ENCODE results near the gene TEX261.

Gene TEX261

DNA sequence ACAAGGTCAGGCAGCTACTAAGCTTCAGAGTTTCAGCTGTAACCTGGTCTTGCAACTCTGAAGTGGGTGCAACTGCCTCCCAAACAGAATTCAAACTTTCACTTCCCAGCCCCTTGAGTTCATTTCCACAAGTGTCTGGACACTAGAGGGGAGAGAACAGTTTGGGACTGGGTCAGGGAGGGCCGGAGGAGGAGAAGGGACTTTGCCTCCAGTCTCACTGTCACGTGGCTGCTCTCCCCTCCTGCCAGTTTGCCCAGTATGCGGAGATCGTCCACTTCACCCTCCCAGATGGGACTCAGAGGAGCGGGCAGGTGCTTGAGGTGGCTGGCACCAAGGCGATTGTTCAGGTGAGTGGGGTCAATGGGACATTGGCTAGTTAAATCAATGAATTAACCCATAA is 36.9 kb downstream of the TEX261 start:
- DNase-seq, result no peak

DNA sequence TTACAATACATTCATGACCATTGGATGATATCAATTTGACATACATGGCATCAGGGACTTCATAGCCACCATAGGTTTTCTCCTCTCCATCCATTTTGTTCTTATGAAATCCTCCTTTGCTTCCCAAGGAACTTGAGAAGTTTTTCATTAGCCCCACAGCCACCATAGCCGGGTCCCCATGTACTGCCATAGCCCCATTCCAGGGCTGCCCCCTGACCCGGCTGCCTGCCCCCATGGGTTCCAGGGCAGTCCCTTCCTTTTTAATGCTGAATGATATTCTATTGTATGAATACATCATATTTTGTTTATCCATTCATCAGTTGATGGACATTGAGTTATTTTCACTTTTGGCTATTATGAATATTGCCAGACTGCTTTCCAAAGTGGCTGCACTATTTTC is 38.5 kb downstream of the TEX261 start:
- DNase-seq, result no peak

DNA sequence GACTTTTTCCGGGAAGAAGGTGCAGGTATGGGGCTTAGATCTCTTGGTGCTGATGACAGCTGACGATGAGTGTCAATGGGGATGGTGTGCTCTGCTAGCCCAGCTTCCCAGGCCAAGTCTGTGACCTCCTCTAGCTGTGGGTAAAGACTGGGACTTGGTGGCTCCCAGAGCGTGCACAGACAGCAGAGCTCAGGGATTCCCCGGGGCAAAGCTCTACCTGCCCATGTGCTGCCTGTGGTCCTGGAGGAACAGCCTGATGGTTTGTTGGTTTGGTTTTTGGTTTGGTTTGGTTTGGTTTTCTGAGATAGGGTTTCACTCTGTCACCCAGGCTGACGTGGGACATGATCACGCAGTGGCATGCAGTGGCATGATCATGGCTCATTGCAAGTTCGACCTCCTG is 39.8 kb downstream of the TEX261 start:
- no peak for DNase-seq

DNA sequence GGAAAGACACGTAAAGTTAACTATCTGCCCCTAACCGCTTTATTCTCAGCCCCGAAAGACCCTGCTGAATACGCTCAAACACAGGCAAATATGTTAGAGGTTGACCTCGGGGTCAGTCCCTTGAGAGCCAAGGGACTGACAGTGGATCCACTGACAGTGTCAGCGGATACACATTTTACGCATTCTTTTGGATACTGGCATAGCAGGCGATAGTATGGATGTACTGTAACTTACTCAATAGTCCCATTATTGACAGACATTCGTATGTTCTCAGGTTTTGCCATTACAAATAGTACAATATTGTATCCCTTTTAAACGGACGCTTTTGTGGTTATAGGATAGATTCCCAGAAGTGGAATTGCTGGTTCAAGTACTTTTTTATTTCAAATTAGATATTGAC is 45.6 kb downstream of the TEX261 start:
- no peak for DNase-seq

DNA sequence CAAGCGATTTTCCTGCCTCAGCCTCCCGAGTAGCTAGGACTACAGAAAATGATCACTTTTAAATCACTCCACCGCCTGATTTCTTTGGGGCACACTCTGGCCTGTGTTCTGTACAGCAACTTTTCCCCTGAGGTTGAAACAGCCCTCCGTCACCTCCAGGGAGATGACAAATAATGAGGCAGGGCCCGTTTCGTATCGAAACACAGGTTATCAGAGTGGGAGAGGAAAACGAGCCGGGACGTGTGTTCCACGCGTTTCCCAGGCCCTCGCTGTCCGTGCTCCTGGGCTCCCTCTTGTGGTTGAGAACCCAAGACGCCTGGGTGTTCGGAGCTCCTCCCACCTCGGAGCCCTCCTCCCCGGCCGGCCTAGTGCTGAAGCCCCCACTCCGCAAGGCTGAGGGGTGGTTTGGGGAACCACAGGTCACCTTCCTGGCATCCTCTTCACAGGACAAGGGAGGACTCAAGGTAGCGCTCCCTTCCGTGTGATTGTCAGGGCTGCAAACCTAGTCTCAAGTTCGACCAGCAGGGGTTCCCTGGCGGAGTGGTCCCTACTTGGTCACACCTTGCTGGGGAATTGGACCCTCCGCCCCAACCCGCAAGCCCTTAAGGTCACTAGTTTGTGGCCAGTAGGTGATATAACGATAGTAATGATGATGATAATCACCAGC is 46.2 kb downstream of the TEX261 start:
- DNase-seq, result peak; percentile 71

DNA sequence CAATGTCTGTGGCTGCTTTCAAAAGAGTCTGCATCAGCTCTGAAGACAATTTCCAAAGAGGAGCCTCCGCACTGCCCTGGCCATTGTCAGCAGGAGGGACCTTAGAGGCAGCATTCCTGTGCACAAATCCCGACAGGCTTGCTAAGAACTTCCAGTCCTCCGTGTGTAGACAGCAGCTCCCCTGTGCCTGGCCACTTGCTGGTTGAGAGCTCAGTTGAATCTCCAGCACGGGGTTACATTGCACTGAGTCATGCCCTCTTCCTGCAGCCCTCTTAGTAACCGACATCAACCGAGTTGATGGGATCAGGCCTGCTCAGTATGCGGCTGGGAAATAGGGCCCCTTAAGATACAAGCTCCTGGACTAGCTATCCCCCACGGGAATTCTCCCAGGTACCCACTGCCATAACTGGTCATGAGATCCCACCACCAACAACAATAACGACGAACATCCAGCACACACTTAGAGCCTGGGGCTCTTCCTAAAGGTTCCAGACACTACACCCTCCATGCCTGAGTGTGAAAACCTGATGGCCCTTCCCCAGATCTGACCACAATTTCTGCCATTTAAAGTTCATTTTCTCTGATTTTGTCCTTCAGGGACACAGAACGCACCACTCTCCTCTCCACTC is 47.0 kb downstream of the TEX261 start:
- peak; percentile 42 for DNase-seq

DNA sequence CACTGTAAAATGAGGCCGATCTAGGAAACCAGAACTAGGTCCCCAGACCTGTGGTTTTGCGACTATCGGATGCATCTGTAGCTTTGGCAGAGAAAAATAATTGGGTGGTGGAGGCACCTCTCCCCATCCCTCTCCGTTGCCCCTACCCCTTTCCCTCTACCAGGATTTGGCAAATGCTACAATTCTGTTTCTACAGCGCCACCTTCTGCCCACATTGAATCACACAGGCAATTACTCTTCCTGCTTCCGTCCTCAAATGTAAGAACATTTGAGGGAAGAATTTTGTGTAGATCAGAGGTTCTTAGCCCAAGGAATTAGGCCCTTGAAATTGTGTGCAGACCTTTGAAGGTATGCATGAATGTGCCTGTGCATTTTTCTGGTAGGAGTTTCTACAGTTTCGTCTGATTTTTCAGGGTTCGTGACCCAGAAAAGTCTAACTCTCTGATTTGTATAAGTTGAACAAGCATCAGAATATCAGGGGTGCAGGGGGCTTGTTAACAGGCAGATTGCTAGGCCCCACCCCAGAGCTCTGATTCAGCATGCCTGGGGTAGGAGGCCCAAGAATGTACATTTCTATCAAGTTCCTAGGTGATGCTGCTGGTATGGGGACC is 47.7 kb downstream of the TEX261 start:
- DNase-seq, result peak; percentile 48

DNA sequence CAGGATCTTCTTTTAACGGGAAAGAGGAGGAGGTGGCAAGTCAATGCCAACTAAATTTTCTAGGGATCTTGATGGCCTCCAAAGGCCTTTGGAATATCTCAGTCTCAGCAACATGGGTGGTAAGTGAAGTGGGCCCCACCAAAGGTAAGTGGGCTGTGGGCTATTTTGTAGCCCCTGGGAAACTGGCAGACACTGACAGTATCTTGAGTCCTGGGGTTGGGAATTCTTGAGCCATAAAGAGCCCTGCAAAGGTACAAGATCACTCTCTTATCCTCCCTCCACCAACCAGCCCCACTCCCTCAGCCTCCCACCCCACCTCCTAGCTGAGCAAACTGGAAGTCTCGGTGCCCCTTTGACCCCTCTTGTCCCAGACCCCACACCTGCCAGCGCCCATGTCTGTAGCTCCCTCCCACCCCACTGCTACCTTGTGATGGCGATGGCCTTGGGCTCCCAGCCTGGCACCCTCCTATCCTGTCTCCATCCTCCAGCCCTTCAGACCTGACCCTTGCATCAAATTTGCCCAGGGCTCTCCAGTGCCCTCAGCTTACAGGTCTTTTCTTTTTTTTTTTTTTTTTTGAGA is 50.5 kb downstream of the TEX261 start:
- DNase-seq, result no peak

DNA sequence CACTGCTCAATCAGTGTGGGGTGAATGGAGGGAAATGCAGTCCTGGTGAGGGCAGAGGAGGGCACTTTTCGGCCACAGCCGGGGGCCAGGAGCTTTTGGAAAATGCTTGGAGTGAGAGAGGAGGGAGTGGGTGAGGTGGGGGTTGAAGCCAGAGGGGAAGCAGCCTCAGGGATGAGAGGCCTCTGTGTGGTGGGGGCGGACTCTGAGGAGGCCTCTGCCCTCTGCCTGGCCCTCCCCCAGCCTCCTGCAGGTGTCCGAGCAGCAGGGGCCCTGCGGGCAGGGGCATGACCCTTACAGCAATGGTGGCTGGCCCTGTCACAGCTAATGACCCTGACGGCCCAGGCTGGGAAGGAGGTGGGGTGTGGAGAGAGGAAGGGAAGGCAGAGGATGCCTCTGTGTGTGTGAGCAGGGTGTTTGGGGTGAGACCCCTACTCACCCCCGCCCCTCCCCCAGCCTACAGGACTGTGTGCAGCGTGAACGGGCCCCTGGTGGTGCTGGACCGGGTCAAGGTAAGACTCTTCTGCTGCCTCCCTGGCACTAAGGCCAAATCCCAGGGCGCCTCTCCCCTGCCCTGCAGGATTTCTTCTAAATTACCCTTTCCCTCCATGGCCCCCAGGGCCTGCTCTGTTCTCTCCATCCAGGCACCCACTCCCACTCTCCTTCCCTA is 51.3 kb downstream of the TEX261 start:
- DNase-seq, result no peak

DNA sequence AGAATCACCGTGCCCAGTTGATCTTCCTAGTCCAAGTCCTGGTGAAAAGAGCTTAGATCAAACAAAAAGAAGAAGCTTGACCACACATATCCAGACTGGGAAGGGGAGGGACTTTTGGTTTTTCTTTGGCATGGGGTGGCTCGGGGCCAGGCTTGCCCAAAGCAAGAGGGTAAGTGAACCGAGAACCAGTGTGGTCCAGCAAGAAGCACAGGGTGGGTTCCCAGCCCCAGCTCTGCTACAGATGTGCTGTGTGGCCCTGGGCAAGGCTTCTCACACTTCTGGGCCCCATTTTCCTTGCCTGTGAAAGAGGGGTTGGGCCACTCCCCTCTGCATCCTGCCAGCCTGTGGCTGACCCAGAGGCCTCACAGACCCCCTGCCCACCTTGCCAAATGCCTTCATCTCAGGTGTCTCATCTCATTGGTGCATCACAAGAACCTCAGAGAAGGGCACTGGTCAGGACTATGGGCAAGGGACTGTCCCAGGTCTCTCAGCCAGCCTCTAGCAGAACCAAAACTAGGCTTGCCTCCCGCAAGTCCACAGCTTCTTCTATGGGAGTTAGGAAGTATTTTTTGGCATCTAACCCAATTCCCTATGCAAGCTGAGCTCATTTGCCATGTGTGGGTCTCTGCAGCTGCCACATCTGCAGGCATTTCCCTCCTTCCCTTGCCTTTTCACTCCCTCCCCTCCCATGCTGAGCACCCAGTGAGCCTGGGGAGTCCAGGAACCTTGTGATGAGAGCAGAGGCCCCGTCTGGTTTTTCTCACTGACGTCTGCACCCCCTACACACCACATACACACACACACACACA is 52.1 kb downstream of the TEX261 start:
- DNase-seq, result no peak

DNA sequence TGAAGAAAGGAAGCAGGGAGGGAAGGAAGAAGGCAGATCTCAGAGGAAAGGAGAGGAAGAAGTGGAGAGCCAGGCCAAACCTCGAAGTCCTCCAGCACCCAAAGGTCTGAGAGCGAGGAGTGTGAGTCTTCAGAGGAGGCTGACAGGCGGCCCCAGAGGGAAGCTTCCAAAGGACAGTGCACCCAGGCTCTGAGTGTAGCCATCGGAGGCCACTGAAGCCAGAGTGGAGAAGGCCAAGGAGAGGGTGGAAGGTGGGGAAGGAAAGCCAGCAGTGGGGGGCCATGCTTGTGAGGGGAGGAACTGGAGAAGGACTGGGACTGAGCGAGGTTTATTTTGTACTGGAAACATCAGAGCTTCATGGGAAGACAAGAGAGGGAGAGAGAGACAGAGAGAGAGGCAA is 53.0 kb downstream of the TEX261 start:
- DNase-seq, result no peak

DNA sequence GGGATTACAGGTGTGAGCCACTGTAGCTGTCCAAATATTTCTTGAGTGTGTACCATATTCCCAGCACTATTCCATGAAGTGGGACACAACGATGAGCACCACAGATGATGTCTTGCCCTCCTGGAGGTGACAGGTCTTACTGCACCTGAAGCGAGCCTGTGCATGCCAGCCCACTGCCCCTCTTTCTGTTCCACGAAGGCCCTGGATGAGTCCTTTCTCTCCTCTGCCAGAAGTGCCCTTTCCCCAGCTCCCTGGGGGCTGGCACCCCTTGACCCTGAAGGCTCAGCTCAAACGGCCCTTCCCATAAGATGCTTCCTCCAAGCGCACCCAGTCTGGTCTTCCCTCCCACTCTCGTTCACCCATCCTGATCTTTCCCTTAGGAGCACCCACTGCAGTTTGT is 53.5 kb downstream of the TEX261 start:
- no peak for DNase-seq

DNA sequence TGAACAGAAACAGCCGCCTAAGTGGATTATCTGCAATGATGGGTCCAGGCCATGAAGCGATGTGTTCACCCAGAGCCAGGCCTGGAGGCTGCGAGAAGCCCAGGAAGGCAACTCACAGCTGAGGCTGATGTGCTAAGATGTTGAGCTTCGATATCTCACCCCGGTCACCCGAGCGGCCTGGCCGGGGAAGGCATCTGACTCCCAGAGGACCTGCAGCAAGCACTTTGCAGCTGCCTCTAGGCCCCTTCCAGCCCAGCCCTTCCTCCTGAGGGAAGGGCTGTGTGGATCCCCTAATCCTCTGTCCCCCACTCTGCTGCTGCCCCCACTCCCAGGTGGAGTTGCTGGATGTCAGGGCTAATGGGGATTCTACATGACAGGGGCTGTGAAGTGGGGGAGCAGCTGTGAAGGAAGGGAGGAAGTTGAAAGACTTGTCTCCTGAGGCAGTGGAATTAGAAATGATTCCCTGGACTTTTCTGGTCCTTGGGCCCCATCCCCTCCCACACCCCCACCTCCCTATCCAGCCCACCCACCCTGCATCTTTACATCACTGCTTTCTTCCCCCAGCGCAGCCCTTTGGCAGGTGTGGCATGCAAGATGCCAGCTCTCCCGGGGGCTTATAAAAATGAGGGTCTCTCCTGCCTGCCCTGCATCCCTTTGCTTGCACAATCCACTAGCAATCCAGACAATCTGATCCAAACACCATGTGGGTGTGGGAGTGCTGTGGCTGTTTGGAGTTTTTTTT is 54.7 kb downstream of the TEX261 start:
- DNase-seq, result no peak

DNA sequence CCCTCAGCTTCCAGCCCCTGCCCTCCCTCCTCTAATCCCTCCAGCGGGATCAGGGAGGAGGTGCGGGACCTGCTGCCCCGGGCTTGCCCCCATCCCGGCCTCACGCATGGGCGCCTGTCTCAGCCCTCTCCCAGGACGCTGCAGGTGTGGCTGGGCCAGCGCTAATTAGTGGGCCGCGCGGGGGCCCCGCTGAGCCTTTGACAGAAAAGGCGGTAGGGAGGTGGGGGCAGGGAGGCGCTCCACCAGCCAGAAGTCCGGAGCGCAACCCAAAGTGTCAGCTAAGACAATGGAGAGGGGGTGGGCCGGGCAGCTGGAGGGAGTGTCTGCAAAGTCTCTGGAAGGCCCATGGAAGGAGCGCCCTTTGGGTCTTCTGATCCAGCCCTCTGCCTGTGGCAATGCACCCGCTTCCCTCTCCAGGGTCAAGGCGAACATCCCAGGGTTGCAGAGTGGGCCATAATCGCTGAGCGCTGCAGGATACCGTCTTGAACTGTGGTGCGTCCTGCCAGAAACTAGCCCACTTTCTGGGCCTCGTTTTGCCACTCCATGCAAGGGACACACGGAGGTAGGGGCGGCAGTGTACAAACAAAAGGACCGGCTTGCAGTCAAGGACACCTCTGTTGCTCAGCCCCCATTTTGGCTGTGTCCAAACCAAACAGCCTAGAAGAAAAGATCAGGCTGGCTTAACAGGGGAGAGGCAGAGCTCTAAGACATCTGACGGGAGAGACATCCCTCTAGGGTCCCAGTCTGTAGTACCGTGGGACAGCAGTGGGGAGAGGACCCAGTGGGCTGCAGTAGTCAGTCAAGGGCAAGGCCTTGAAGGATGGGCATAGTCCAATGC is 55.5 kb downstream of the TEX261 start:
- no peak for DNase-seq

DNA sequence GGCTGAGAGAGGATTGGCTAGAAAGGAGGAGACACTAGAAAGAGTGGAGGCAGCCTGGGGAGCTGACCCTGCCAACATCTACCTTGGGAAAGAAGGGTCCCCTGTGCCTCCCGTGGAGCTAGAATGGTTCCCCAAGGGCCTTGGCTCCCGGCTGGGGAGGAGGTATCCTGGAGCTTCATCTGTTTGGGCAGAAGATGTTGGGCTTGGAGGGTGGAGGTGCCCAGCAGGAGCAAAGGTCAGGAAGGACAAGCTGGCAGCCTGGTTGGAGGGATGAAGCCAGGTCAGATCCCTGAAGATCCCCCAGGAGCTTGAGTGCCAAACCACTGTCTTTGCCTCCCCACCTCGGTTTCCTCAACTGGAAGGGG is 56.1 kb downstream of the TEX261 start:
- DNase-seq, result no peak

DNA sequence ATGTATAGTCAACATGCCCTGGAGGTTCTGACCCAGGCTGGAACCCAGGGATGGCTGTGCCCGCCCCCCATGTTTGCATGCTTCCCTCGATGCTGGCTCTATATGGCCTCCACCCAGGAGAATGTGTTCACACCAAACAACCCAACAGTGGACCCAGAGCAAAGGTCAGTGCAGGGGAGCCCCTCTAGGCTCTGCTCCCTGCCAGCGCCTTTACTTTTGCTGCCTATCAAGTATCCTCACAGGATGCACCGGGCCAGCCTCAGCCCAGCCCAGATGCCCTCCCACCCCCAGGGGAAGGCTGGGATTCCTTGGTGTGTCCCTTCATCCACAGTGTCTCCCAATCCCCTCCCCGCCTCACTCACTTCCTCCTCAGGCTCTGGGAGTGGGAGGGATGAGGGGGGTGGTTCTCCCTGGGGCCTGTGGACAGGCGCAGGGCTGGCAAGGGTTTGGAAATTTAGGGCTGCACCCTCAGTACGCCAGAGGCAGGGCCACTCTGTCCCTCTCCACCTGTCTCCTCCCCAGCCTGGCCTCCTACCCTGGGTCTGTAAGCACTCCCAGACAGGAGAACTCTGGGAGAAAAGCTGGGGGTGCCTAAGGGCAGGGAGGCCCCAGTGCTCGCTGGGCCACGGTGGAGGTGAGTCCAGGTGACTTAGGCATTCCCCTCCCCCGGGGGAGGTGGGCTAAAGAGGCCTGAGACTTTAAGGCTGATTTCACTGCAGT is 56.6 kb downstream of the TEX261 start:
- DNase-seq, result no peak

DNA sequence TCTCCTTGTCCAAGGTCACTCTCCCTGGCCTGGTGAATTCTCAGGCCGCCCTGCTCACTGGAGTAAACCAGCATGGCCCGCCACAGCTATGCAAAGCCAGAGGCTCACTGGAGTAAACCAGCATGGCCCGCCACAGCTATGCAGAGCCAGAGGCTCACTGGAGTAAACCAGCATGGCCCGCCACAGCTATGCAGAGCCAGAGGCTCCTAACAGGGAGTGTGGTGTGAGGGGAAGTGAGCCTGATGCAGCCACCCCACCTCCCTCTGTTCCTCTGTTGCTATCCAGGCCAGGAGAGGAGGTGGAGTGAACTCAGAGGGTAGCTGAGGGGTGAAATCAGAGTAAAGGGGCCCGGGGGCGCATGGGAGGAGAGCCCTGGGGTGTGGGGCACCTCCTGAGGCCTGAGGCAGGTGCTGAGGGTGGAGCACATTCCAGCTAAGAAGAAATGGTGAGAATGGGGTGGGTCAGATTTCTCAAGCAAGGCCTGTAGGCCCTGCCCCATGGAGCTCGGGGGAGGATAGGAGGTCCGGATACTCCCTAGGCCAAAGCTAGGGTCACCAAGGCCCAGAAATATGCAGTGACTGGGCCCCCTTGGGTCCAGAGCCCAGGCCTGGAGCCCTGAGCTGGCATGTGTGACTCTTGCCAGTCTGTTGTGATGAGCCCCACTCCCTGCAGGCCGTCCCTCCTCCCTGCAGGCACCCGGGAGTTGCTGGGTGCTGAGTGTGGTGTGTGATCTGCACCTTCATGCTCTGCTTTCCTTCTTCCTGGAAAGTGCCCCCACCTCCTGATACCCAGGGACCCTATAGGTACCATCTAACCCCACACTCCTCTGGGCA is 57.5 kb downstream of the TEX261 start:
- DNase-seq, result no peak

DNA sequence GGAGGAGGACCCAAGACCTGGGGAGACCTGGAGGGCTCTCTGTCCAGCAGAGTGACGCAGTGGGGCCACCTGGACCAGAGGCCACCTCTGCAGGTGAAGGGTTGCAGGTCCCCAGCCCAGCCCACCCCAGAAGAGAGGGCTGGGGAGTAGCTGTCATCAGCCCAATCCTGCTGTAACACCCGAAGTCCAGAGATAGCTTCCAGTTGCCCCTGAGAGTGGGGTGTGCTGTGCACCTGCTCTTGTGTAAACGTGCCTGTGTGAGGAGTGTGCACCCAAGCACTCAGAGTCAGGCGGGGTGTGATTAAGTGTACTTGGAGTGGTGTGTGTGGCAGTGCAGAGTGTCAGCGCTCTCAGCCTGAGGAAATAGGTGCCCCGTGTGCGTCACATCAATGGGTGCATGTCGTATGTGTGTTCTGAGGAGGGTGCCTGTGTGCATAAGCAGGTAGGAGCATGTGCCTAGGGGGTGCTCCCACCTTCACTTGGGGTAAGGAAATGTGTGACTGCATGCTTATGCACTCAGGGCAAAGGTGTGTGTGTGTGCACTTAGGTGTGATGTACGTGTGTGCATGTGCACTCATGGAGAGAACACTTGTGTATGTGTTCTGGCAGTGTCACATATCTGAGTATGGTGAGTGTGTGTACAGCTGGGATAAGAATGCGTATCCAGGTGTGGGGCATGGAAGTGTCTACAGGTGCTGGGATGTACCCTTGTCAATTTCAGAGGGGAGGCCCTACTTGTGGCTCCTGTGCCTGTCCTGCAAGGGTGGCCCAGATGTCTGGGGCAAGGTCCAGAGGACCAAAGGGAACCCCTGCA is 58.3 kb downstream of the TEX261 start:
- DNase-seq, result no peak

Data from fibroblast of skin of scalp (primary cell).